Urinary bladder (tissue), 2 donors: Measurements from ENCODE around the gene SMARCA1. TPM values are rescaled to one million over a fixed set of nuclear protein-coding genes. Genes with fewer than 3 reads are reported as not detected.

Experiments used
- polyA plus RNA-seq: library from polyadenylated mRNA; stranded (reverse); fragments of 200-250 nt; gene quantifications from one replicate; pipeline ENCODE4 v1.2.3, GENCODE V29; 2013
- small RNA-seq: library from RNA; depleted of rRNA; stranded (forward); fragments of <200 nt; gene quantifications from one replicate; pipeline ENCODE3, GENCODE V24; 2014
- total RNA-seq: library from RNA; depleted of rRNA; stranded (reverse); fragments of >200 nt; gene quantifications from one replicate; pipeline ENCODE4 v1.2.3, GENCODE V29; 2014
- donor health status: healthy.

SMARCA1 gene
- total and polyA plus RNA-seq, 2 donors, result 30.0 to 96.0 TPM

Small RNA genes lying within 50 kb of the gene (small RNA-seq; reads per million reads assigned to genes)
- gene RF01169 (not detected), gene RNA5SP513 (not detected), gene RPS26P56 (not detected)

Other genes with a start within 250 kb of the SMARCA1 start
- gene OCRL, start 16.8 kb upstream of the SMARCA1 start, total RNA-seq, result 23.4 TPM
- gene OCRL, start 16.8 kb upstream of the SMARCA1 start, polyA plus RNA-seq, result 25.7 TPM
- 1.8 TPM for gene APLN, start 131.5 kb upstream of the SMARCA1 start, total RNA-seq
- gene APLN, start 131.5 kb upstream of the SMARCA1 start, polyA plus RNA-seq, result 1.0 TPM
- 4.7 TPM for gene XPNPEP2, start 215.5 kb upstream of the SMARCA1 start, total RNA-seq
- 9.9 TPM for gene XPNPEP2, start 215.5 kb upstream of the SMARCA1 start, polyA plus RNA-seq